H1 (cell line): Measurements from ENCODE around the gene SLC2A8. TPM values are rescaled to one million over a fixed set of nuclear protein-coding genes. Genes with fewer than 3 reads are reported as not detected.

Experiments
- CREB1 ChIP-seq: IDR thresholded peaks from 2 replicates; pipeline ENCODE4 v1.6.1; 2012; ENCODE audit warnings: inconsistent platforms
- GABPA ChIP-seq: IDR thresholded peaks from 2 replicates; pipeline ENCODE4 v1.6.1; 2011; ENCODE audit warnings: mild to moderate bottlenecking, low read length, moderate library complexity, borderline replicate concordance; ENCODE audit not compliant: insufficient read depth
- GTF2F1 ChIP-seq: IDR thresholded peaks from 2 replicates; pipeline ENCODE4 v1.6.1; 2012; ENCODE audit warnings: low read depth, low read length, improper control_type of control experiment, borderline replicate concordance
- HDAC6 ChIP-seq: IDR thresholded peaks from one replicate; pipeline ENCODE4 v1.7.1; 2012; ENCODE audit warnings: low read depth, mild to moderate bottlenecking, inconsistent platforms, low read length, moderate library complexity
- NANOG ChIP-seq: IDR thresholded peaks from 2 replicates; pipeline ENCODE4 v1.6.1; 2011; ENCODE audit warnings: low read length, low read depth, mild to moderate bottlenecking, inconsistent platforms; ENCODE audit not compliant: insufficient read depth, poor library complexity, severe bottlenecking
- PHF8 ChIP-seq: fragments of 200-600 bp; sonication (generic); conservative IDR thresholded peaks from 2 replicates; pipeline ENCODE4 v1.7.1; 2012; ENCODE audit warnings: low read depth, mild to moderate bottlenecking, inconsistent platforms, low read length, moderate library complexity
- SAP30 ChIP-seq: fragments of 300-600 bp; sonication (generic); IDR thresholded peaks from 2 replicates; pipeline ENCODE4 v1.7.1; 2012; ENCODE audit warnings: low read length, moderate library complexity, mild to moderate bottlenecking, inconsistent platforms; ENCODE audit not compliant: insufficient read depth, insufficient replicate concordance
- SP1 ChIP-seq: IDR thresholded peaks from 2 replicates; pipeline ENCODE4 v1.6.1; 2011; ENCODE audit warnings: low read depth, low read length
- TAF7 ChIP-seq: optimal IDR thresholded peaks from 2 replicates; pipeline ENCODE3; 2011; ENCODE audit warnings: low read depth, mild to moderate bottlenecking, inconsistent platforms, low read length, moderate library complexity, borderline replicate concordance
- TCF12 ChIP-seq: IDR thresholded peaks from 2 replicates; pipeline ENCODE4 v1.6.1; 2011; ENCODE audit warnings: low read depth, mild to moderate bottlenecking, low read length
- polyA plus RNA-seq, 7 experiments: library from polyadenylated mRNA; depleted of rRNA in 3 of 7; stranded (reverse) in 5 of 7; unstranded in 2 of 7; fragments of >200 nt in 5 of 7; fragments of 200-250 nt in 2 of 7; gene quantifications; 1 replicate in 5 of 7; 2 replicates in 1 of 7; 4 replicates in 1 of 7; pipeline versions ENCODE4 v1.2.1 to v1.2.3, GENCODE V29; 2011 to 2013; ENCODE audit warnings: missing spikeins in 2 of 7, mixed read lengths in 2 of 7
- total RNA-seq: library from RNA; stranded (reverse); fragmentation: NEBNext Ultra II Directional; extraction: Animal tissue kit (Norgen Biotek cat#: 25700); gene quantifications from 2 replicates; pipeline ENCODE4 v1.2.1, GENCODE V29; 2021

Gene SLC2A8
- total and polyA plus RNA-seq, 2 of the 8 experiments (the other 6 are each of a cell fraction or from before 2014, with no cell fraction given): 24.6 to 36.4 TPM

DNA sequence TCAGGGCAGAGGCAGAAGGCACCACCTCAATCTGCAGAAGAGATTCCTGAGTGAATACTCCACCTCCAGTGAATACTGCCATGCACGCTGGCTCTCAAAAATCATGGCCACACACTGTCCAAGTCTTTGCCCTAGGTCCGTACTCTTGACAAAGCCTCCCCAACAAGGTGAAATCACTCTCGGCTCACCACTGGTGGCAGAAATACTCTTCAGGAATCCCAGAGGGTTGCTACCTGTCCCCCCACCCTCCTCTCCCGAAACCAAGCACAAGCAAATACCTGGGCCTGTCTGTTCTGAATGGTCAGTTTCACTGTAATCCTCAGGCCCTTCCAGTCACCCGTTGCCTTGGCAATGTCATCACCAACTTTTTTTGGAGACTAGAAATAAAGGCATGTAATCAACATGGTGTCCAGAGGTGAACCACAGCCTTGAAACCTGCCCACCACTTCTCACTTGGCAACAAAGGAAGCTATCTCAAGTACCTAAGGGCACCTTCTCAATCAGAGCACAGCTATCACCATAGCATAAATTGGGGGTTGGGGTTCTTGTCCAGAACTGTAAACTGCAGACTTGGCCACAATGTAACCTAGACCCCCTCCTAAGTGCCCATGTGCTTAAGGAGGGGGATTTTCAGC is 52.5 kb downstream of the SLC2A8 start (continued):
- TF ChIP-seq SAP30: peak; percentile 27
- TF ChIP-seq NANOG: no peak
- TF ChIP-seq CREB1: no peak
- peak; percentile 71 for TF ChIP-seq TAF7
- no peak for TF ChIP-seq PHF8
- TF ChIP-seq TCF12: no peak
- TF ChIP-seq HDAC6: no peak
- TF ChIP-seq SP1: no peak
- no peak for TF ChIP-seq GTF2F1
- no peak for TF ChIP-seq GABPA
- TF ChIP-seq, all 59 proteins: peak for 4
